Lower leg skin (tissue), 4 donors: ENCODE measurements around the gene LTBP2. TPM values are rescaled to one million over a fixed set of nuclear protein-coding genes. Genes with fewer than 3 reads are reported as not detected.

Experiments used
- DNase-seq, 2 donors: peaks; one replicate each; pipeline ENCODE4 v3.0.0-alpha.2; 2019; ENCODE audit warnings: low spot score in 2 of 2
- H3K4me3 ChIP-seq: fragments of 200-600 bp; sonication (generic); 2 replicates; pipeline ENCODE4 v1.5.1; 2017; ENCODE audit warnings: mild to moderate bottlenecking, low read depth; ENCODE audit not compliant: poor library complexity, severe bottlenecking
- POLR2A ChIP-seq, 2 donors: fragments of 450-650 bp; IDR thresholded peaks; one replicate each; pipeline ENCODE4 v1.6.1; 2016 to 2017; ENCODE audit warnings: antibody characterized with exemption in 2 of 2, mild to moderate bottlenecking in 1 of 2, moderate library complexity in 1 of 2
- WGBS, 2 donors: methylation state at CpG; one replicate each; pipeline ENCODE4 v1.1.5; 2018; 5-methylcytosine and 5-hydroxymethylcytosine counted together
- intact Hi-C: fragments of 100-400 bp; cut with DNase I; formaldehyde crosslinking; loops from one replicate; pipeline ENCODE4 v1.15.0; 2023; ENCODE audit warnings: low total_unique reads
- total RNA-seq, 4 donors: library from RNA; depleted of rRNA; stranded (reverse); fragments of >200 nt; gene quantifications; one replicate each; pipeline ENCODE4 v1.1.0, GENCODE V29; 2016
- TF ChIP-seq, protein P1 (sequence below), 3 donors: fragments of 450-650 bp; IDR thresholded peaks; one replicate each; pipeline ENCODE4 v1.5.1; 2016; ENCODE audit warnings: antibody characterized with exemption in 3 of 3, mild to moderate bottlenecking in 3 of 3, moderate library complexity in 2 of 3

The LTBP2 gene
- total RNA-seq, 4 donors from 2014 or later, result 13.7 to 39.3 (median 25.9) TPM

DNA sequence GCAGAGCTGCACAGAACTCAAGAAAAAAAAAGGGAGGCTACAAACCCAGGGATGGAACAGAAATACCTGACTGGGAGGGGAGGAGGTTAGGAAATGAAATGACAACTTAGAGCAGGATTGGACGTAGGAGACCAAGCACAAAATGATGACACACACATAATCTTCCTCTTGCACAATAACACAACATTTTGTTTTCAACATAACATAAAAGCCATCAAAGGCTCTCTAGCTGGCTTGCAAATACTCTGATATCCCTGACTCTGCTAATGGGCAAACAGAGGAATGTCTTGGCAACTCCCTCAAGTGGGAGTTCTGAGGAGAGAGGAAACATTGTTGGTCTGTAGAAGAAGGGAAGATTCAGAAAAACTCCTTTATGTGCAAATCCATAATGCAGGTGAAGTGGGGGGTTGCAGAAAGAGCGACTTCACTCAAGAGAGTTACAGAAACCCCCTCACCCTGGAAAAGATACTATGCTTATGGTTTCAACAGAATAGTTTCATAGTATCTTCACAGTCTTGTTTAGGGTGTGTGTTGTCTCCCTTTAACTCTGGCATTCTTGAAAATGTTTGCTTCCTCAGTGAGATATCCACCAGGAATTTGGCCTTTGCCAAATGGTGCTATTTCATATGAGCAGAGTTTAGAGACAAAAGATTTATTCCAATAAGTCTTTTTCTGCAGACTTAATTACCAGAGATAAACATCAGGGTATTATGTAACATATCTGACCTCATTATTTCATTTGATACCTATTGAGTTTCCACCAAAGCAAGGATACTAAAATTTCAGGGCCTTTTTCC lies 43.8 kb upstream of the LTBP2 start:
- H3K4me3 ChIP-seq, result no peak overlapping the region
- 63 to 69% methylated on average over 2 of the region's 2 CpGs for WGBS, 2 donors
- intact Hi-C loops, result no loop called here
- no peak for DNase-seq
- TF ChIP-seq, protein P1, sequence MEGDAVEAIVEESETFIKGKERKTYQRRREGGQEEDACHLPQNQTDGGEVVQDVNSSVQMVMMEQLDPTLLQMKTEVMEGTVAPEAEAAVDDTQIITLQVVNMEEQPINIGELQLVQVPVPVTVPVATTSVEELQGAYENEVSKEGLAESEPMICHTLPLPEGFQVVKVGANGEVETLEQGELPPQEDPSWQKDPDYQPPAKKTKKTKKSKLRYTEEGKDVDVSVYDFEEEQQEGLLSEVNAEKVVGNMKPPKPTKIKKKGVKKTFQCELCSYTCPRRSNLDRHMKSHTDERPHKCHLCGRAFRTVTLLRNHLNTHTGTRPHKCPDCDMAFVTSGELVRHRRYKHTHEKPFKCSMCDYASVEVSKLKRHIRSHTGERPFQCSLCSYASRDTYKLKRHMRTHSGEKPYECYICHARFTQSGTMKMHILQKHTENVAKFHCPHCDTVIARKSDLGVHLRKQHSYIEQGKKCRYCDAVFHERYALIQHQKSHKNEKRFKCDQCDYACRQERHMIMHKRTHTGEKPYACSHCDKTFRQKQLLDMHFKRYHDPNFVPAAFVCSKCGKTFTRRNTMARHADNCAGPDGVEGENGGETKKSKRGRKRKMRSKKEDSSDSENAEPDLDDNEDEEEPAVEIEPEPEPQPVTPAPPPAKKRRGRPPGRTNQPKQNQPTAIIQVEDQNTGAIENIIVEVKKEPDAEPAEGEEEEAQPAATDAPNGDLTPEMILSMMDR (IDR thresholded peaks at IDR 0.05), result no peak
- no peak for TF ChIP-seq POLR2A (IDR thresholded peaks at IDR 0.05)

DNA sequence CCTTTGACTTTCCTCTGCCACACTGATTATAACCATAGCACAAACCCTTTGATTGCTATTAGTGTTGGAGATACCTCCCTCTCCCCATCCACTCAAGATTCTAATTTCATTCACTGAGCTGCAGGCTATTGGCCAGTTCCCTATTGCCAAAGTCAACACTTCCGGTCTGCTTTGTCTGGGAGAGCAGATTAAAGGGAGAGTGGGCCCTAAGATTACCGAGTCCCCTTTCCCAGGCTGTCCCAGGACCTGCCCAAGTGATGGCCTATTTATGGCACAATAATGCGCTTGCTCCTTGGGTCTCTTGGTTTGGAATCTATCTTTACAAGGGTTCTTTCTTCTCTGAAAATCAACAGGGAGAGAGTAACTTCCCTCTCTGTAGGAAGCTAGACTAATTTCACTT lies 42.9 kb upstream of the LTBP2 start:
- 73 to 85% methylated on average over 3 of the region's 3 CpGs for WGBS, 2 donors
- intact Hi-C loops, result no loop called here
- H3K4me3 ChIP-seq, result no peak overlapping the region
- TF ChIP-seq POLR2A (IDR thresholded peaks at IDR 0.05), result no peak
- TF ChIP-seq, protein P1 (IDR thresholded peaks at IDR 0.05), result no peak
- DNase-seq, result peak in 1 of 2 donors; percentile 54

DNA sequence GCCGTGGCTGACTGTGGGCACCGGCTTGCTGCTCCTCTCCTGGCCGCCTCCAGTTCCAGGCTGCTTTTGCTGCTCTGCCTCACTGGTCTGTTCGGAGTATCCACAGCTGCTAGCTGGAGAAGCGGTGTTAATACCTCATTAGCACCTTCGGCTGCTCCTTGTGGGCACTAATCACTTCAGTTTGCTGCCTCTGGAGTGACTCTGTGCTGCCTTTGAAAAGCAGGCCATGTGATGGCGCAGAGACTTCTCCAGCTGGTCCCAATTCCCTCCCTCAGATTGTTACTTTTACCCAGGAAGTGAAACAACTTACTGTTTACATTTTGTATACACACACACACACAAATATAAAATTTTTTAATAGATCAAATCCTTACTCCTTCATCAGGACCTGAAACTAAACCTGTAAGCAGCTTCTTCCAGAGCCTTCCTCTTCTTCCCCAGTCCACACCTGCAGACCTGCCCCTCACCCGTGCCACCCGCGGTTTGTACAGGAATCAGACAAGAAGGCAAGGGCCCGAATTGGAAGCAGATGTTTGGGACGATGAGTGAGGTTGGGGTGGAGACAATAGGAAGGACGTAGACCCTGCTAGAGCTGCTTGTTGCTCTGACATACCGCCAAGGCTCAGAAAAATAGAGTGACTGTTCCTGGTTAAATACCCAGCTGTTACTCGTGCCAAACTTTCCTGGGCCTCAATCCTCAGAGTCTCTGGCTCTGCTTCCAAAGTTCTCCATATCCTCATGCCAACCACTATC lies 41.5 kb upstream of the LTBP2 start:
- intact Hi-C loops, result no loop called here
- 67 to 68% methylated on average over 15 of the region's 15 CpGs for WGBS, 2 donors
- no peak for TF ChIP-seq POLR2A (IDR thresholded peaks at IDR 0.05)
- H3K4me3 ChIP-seq, result no peak overlapping the region
- peak in 1 of 2 donors; percentile 67 for DNase-seq

DNA sequence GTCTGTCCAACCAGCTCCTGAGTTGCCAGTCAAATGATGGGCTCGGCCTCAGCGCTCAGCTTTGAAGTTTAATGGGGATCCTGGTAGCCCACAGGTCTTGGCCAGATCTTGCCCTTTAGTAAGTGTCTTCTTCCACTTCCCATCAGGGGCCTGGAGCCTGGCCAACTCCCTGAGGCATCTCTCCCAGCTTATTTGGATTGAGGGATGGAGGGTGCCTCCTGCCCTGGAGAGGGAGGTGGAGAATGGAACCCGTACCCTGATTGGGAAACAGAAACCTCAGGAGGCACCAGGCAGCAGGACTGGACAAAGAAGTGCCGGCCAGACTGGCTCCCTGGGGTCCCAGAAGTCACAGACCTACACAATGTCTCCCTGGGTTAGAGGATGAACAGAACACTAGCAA lies 40.5 kb upstream of the LTBP2 start:
- peak in 1 of 2 donors; percentile 83 for DNase-seq
- H3K4me3 ChIP-seq, result no peak overlapping the region
- TF ChIP-seq, protein P1 (IDR thresholded peaks at IDR 0.05), result no peak
- TF ChIP-seq POLR2A (IDR thresholded peaks at IDR 0.05), result no peak
- intact Hi-C loops, result no loop called here
- WGBS, 2 donors, result 54 to 77% methylated on average over 2 to 4 of the region's 4 CpGs

DNA sequence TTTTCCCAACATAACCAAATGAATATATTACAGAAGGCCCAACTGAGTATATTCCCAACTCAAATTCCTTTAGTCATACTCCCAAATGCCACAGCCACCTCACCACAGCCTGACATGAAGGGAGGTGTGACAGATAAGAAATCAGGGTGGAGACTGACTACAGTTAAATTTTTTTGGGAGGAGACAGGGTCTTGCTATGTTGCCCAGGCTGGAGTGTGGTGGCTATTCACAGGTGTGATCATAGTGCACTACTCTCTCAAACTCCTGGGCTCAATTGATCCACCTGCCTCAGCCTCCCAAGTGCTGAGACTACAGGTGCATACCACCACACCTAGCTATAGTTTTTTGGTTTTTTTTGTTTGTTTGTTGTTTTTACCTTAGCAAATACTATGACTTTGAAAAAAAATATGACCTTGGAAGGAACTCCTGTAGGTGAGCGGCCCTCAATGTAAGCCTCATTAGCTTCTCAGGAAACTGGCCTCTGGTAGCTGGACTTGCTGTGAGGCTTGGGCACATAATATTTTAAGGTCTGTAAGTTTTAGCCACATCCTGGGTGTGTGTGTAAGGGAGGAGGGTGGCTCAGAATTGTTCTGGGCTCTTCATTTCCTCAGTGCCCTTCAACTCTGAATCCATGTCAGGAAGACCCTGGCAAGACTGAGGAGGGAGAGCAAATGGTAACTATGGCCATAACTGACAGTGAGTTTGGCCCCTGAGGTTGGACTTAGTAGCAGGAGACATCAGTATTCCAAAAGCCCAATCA lies 39.1 kb upstream of the LTBP2 start:
- peak in 1 of 2 donors; percentile 37 for DNase-seq
- H3K4me3 ChIP-seq, result no peak overlapping the region
- intact Hi-C loops, result no loop called here
- WGBS, 2 donors, result 100% methylated on average over 1 of the region's 1 CpG
- TF ChIP-seq, protein P1 (IDR thresholded peaks at IDR 0.05), result no peak
- TF ChIP-seq POLR2A (IDR thresholded peaks at IDR 0.05), result no peak

DNA sequence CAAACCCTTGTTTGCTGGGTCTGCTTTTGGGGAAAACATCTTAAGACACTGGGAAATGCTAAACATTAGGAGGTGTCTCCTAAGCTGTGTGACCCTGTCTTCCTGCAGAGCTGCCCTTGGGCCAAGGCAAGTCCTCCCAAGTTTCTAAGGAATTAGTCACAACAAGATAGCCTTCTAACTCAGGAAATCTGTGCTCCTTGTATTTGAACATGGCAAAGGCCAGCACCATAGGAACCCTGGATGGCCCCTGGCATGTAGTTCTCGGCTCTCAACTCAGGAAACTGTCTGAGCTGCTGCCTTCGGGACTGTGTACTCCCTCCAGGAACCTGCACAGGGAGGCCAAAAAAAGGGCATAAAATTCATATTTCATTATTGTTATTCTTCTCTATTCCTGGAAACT lies 37.6 kb upstream of the LTBP2 start:
- H3K4me3 ChIP-seq, result no peak overlapping the region
- intact Hi-C loops, result no loop called here
- 59 to 61% methylated on average over 2 of the region's 2 CpGs for WGBS, 2 donors
- peak in 1 of 2 donors; percentile 23 for DNase-seq
- TF ChIP-seq POLR2A (IDR thresholded peaks at IDR 0.05), result no peak
- TF ChIP-seq, protein P1 (IDR thresholded peaks at IDR 0.05), result no peak
